Neural cell (in vitro differentiated cells): ENCODE data around the gene ARHGEF4.

Experiments
- CTCF ChIP-seq: fragments of 450-650 bp; IDR thresholded peaks from 2 replicates; pipeline ENCODE4 v1.5.1; 2014; ENCODE audit warnings: antibody characterized with exemption, mild to moderate bottlenecking, moderate library complexity; ENCODE audit not compliant: poor library complexity, severe bottlenecking
- EZH2 ChIP-seq: fragments of 200-600, 300-800 bp; shearing (Covaris generic), sonication (generic); IDR thresholded peaks from 2 replicates; pipeline ENCODE4 v1.6.1; 2014; ENCODE audit warnings: antibody characterized with exemption, low read length, borderline replicate concordance, mild to moderate bottlenecking; ENCODE audit not compliant: insufficient read depth, poor library complexity, severe bottlenecking
- POLR2AphosphoS5 ChIP-seq: IDR thresholded peaks from 2 replicates; pipeline ENCODE4 v1.6.1; 2012
- REST ChIP-seq: IDR thresholded peaks from 2 replicates; pipeline ENCODE4 v1.6.1; 2012; ENCODE audit warnings: borderline replicate concordance
- TAF1 ChIP-seq: IDR thresholded peaks from 2 replicates; pipeline ENCODE4 v1.6.1; 2012; ENCODE audit warnings: low read depth

GRCh38 chr2:130908832-130909231 is 72.1 kb downstream of the ARHGEF4 start:
- TF ChIP-seq CTCF (no peak), POLR2AphosphoS5 (no peak), REST (no peak), TAF1 (no peak), EZH2 (no peak)
